ENCODE data around the gene ZCCHC14. TPM values are rescaled to one million over a fixed set of nuclear protein-coding genes. Genes with fewer than 3 reads are reported as not detected.

ZCCHC14 gene
- total and polyA plus RNA-seq, 2 of the 8 experiments (the other 6 are each of a cell fraction or from before 2014, with no cell fraction given) = 8.2 to 28.2 TPM

- Histone ChIP-seq H3K4ac (replicated peaks; ENCODE audit: insufficient read length, low read depth, low read length) (no peak overlapping the region), H2BK120ac (replicated peaks; ENCODE audit: low read depth, low read length) (no peak overlapping the region), H4K8ac (ENCODE audit: extremely low read depth, insufficient read depth, low read length) (no peak overlapping the region), H2AFZ (ENCODE audit: low read length) (no peak overlapping the region), H3K27me3 (replicated peaks in 1 of 4; ENCODE audit: control insufficient read depth in 3 of 4, extremely low read depth in 1 of 4, insufficient read depth in 3 of 4, low read length in 3 of 4) (no peaks in the 10 kb centered on the region), H3K9me3 (ENCODE audit: insufficient read depth in 2 of 2, low read depth in 1 of 2, low read length in 1 of 2) (no peaks in the 10 kb centered on the region), H3K18ac (ENCODE audit: extremely low read depth, low read length) (no peak overlapping the region), H3K23me2 (ENCODE audit: low read depth, low read length) (no peaks in the 10 kb centered on the region), H3K4me2 (ENCODE audit: insufficient read depth in 1 of 2, low read depth in 2 of 2, low read length in 2 of 2) (no peak overlapping the region), H2AK5ac (ENCODE audit: low read depth, low read length) (no peak overlapping the region), H3K36me3 (ENCODE audit: control insufficient read depth in 2 of 4, insufficient read depth in 4 of 4, low read length in 3 of 4) (no peaks in the 10 kb centered on the region), H3K23ac (ENCODE audit: insufficient read length) (no peak overlapping the region), H4K20me1 (replicated peaks in 1 of 2; ENCODE audit: control insufficient read depth in 1 of 2, insufficient read depth in 2 of 2, low read length in 2 of 2) (no peaks in the 10 kb centered on the region), H3K79me2 (ENCODE audit: control insufficient read depth in 1 of 2, insufficient read depth in 2 of 2, low read length in 2 of 2) (no peaks in the 10 kb centered on the region), H3K79me1 (ENCODE audit: low read depth, low read length) (no peaks in the 10 kb centered on the region), H3K4me1 (replicated peaks in 1 of 4; ENCODE audit: control insufficient read depth in 3 of 4, insufficient read depth in 4 of 4, low read length in 3 of 4) (no peaks in the 10 kb centered on the region; a peak in 1 of 7 replicates), H2BK12ac (ENCODE audit: low read depth, low read length) (no peak overlapping the region), H3K56ac (replicated peaks; ENCODE audit: insufficient read length, low read depth, low read length) (no peak overlapping the region), H2BK15ac (ENCODE audit: low read length) (no peak overlapping the region), H2BK20ac (ENCODE audit: low read length) (no peak overlapping the region), H2BK5ac (ENCODE audit: low read depth, low read length) (no peak overlapping the region), H3K14ac (ENCODE audit: insufficient read length) (no peak overlapping the region), H4K91ac (replicated peaks; ENCODE audit: insufficient read length, low read length) (no peak overlapping the region), H3K27ac (ENCODE audit: low read depth, low read length) (no peak overlapping the region), H3K4me3 (ENCODE audit: extremely low read depth in 1 of 4, insufficient read depth in 2 of 4, low read depth in 3 of 4, low read length in 4 of 4) (no peak overlapping the region), H4K5ac (ENCODE audit: insufficient read length, low read depth, low read length) (no peak overlapping the region), H3K9ac (replicated peaks in 1 of 4; ENCODE audit: extremely low read depth in 1 of 4, low read depth in 3 of 4, low read length in 3 of 4) (no peak overlapping the region)
- 88% methylated on average over 12 of the region's 12 CpGs; no CpG with 5 or more reads in 1 of the 2 experiments for WGBS, 2 experiments (ENCODE audit: extremely low coverage in 1 of 2, insufficient coverage in 1 of 2, insufficient read length in 1 of 2, insufficient replicate concordance in 2 of 2, low coverage in 1 of 2, low lambda C conversion rate in 2 of 2, missing lambda C conversion rate in 1 of 2)
- FAIRE-seq (no peak), DNase-seq (ENCODE audit: low read depth in 1 of 2, low spot score in 2 of 2) (no peak)
- CTCF ChIA-PET (ENCODE audit: partially characterized antibody) = interaction anchor here (0.8 to 1.7 kb wide), 3 partner anchors 56 to 96 kb away, joined by 3 to 4 read pairs (median 4); no protein-coding TSS in a partner anchor
- TF ChIP-seq YY1 (IDR thresholded peaks at IDR 0.05; ENCODE audit: low read depth, low read length) = no peak
- no peak for TF ChIP-seq ATF3 (IDR thresholded peaks at IDR 0.05; ENCODE audit: insufficient read depth, low read depth, low read length)
- TF ChIP-seq SIN3A (conservative IDR thresholded peaks at IDR 0.05 in 1 of 2, IDR thresholded peaks at IDR 0.05 in 1 of 2; ENCODE audit: low read depth in 1 of 2, low read length in 2 of 2) = no peak
- TF ChIP-seq JUND (IDR thresholded peaks at IDR 0.05; ENCODE audit: low read length) = no peak
- no peak for TF ChIP-seq SP2 (IDR thresholded peaks at IDR 0.05; ENCODE audit: low read length)
- no peak for TF ChIP-seq SIRT6 (IDR thresholded peaks at IDR 0.05; ENCODE audit: low read length)
- no peak for TF ChIP-seq RAD21 (IDR thresholded peaks at IDR 0.05 in 1 of 2, conservative IDR thresholded peaks at IDR 0.05 in 1 of 2; ENCODE audit: low read depth in 2 of 2, low read length in 2 of 2)
- no peak for TF ChIP-seq FOSL1 (IDR thresholded peaks at IDR 0.05; ENCODE audit: insufficient read depth, low read depth, low read length)
- TF ChIP-seq TAF7 (optimal IDR thresholded peaks at IDR 0.05; ENCODE audit: borderline replicate concordance, low read depth, low read length) = no peak
- TF ChIP-seq RBBP5 (IDR thresholded peaks at IDR 0.05; ENCODE audit: borderline replicate concordance, low read depth, low read length) = no peak
- TF ChIP-seq HDAC6 (IDR thresholded peaks at IDR 0.05; ENCODE audit: low read depth, low read length) = no peak
- no peak for TF ChIP-seq NANOG (IDR thresholded peaks at IDR 0.05; ENCODE audit: insufficient read depth, low read depth, low read length, poor library complexity, severe bottlenecking)
- TF ChIP-seq CEBPB (IDR thresholded peaks at IDR 0.05; ENCODE audit: low read depth, low read length) = no peak
- no peak for TF ChIP-seq SIX5 (IDR thresholded peaks at IDR 0.05; ENCODE audit: low read depth, low read length)
- POLR2A ChIA-PET (ENCODE audit: partially characterized antibody) = no interaction called here
Measured at GRCh38 chr16:87516361-87516760, 23.5 kb upstream of the ZCCHC14 start.
